Glutamatergic neuron (in vitro differentiated cells): ENCODE measurements around the gene PPP1R14D. TPM values are rescaled to one million over a fixed set of nuclear protein-coding genes. Genes with fewer than 3 reads are reported as not detected.

Source experiments
- DNase-seq: peaks from one replicate; pipeline ENCODE4 v3.0.0; 2022
- H3K27ac Mint-ChIP-seq: one replicate; pipeline ENCODE4 v1.8.0; 2020; ENCODE audit warnings: mild to moderate bottlenecking, mixed read lengths, inconsistent platforms; ENCODE audit not compliant: unreplicated experiment
- H3K27me3 Mint-ChIP-seq: one replicate; pipeline ENCODE4 v1.8.0; 2020; ENCODE audit warnings: mild to moderate bottlenecking, moderate library complexity, mixed read lengths, inconsistent platforms; ENCODE audit not compliant: unreplicated experiment
- H3K36me3 Mint-ChIP-seq: one replicate; pipeline ENCODE4 v1.8.0; 2020; ENCODE audit warnings: mild to moderate bottlenecking, mixed read lengths, inconsistent platforms; ENCODE audit not compliant: unreplicated experiment
- H3K4me1 Mint-ChIP-seq: one replicate; pipeline ENCODE4 v1.8.0; 2020; ENCODE audit warnings: mild to moderate bottlenecking, low read depth, mixed read lengths, inconsistent platforms; ENCODE audit not compliant: unreplicated experiment
- H3K4me3 Mint-ChIP-seq: one replicate; pipeline ENCODE4 v1.8.0; 2020; ENCODE audit warnings: mild to moderate bottlenecking, mixed read lengths, inconsistent platforms; ENCODE audit not compliant: unreplicated experiment
- H3K9me3 Mint-ChIP-seq: one replicate; pipeline ENCODE4 v1.8.0; 2020; ENCODE audit warnings: mild to moderate bottlenecking, moderate library complexity, mixed read lengths, inconsistent platforms; ENCODE audit not compliant: unreplicated experiment
- CTCF ChIP-seq: fragments of 200-600 bp; sonication (generic); IDR thresholded peaks from one replicate; pipeline ENCODE4 v1.5.0; 2021; ENCODE audit not compliant: partially characterized antibody, unreplicated experiment
- total RNA-seq: library from RNA; stranded (reverse); fragmentation: NEBNext Ultra II Directional; extraction: Animal tissue kit (Norgen Biotek cat#: 25700); gene quantifications from one replicate; pipeline ENCODE4 v1.2.1, GENCODE V29; 2021; ENCODE audit not compliant: unreplicated experiment

Gene PPP1R14D
- total RNA-seq, 1 donor from 2014 or later = not detected

DNA sequence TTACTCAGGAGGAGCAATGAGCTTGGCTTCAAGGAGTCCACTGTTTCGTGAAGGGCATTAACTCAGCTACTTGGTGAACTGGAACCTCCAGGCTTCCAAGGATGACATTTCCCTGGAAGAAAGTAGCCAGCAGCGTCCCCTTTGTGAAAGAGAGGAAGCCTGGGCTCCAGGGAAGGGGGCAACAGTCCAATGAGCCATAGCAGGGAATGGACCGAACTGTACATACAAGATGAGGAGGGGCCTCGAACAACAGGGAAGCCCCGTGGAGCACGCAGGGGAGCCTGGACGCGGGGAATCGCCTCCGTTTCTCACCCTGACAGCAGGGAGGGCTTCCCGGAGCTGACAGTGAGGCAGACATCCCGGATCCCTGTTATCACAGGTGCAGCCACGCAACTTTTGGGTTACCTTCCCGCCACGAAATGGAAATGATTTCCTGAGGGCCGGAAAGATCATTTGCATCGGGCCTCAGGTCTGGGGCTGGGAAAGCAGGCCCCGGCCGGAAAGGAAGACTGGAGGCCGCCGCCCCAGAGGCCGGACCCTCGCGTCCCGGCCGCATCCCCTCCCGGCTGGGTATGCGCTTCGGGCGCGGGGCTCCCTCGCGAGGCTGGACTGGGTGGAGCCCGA is 14.9 kb upstream of the PPP1R14D start:
- H3K9me3 Mint-ChIP-seq = peaks cover 3% of the 10 kb centered on the region
- no peak overlapping the region for H3K27ac Mint-ChIP-seq
- H3K4me3 Mint-ChIP-seq = peak overlapping the region; percentile 80
- no peak for TF ChIP-seq CTCF
- peaks cover 12% of the 10 kb centered on the region for H3K4me1 Mint-ChIP-seq
- H3K36me3 Mint-ChIP-seq = no peaks in the 10 kb centered on the region
- H3K27me3 Mint-ChIP-seq = peaks cover 18% of the 10 kb centered on the region
- no peak for DNase-seq

GRCh38 chr15:40841741-40842140 is 13.2 kb upstream of the PPP1R14D start:
- no peaks in the 10 kb centered on the region for H3K36me3 Mint-ChIP-seq
- TF ChIP-seq CTCF = no peak
- no peak overlapping the region for H3K4me3 Mint-ChIP-seq
- no peak for DNase-seq
- H3K9me3 Mint-ChIP-seq = peaks cover 3% of the 10 kb centered on the region
- H3K4me1 Mint-ChIP-seq = peaks cover 4% of the 10 kb centered on the region
- H3K27ac Mint-ChIP-seq = no peak overlapping the region
- H3K27me3 Mint-ChIP-seq = peaks cover 15% of the 10 kb centered on the region

- no peak overlapping the region for H3K27ac Mint-ChIP-seq
- no peaks in the 10 kb centered on the region for H3K9me3 Mint-ChIP-seq
- H3K36me3 Mint-ChIP-seq = no peaks in the 10 kb centered on the region
- H3K4me1 Mint-ChIP-seq = no peaks in the 10 kb centered on the region
- H3K4me3 Mint-ChIP-seq = no peak overlapping the region
- H3K27me3 Mint-ChIP-seq = peaks cover 9% of the 10 kb centered on the region
- DNase-seq = no peak
- no peak for TF ChIP-seq CTCF
Measured at GRCh38 chr15:40838756-40839155, 10.2 kb upstream of the PPP1R14D start.

DNA sequence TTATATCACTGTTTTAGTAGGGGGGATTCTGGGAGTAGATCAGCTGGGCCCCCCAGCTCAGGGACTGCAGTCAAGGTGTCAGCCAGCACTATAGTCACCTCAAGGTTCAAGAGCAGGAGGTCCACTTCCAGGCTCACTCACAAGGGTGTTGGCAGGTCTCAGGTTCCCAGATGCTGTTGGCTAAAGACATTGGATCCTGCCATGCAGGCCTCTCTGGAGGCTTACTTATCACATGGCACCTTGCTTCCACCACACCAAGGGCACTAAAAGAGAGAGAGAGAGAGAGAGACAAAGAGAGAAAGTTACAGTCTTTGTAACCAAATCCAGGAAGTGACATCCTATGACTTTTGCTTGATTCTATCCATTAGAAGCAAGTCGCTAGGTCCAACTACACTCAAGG is 7.5 kb upstream of the PPP1R14D start:
- Mint-ChIP-seq H3K36me3 (no peaks in the 10 kb centered on the region), H3K9me3 (peaks cover 3% of the 10 kb centered on the region), H3K4me3 (no peak overlapping the region), H3K27me3 (peaks cover 3% of the 10 kb centered on the region), H3K4me1 (no peaks in the 10 kb centered on the region), H3K27ac (no peak overlapping the region)
- no peak for TF ChIP-seq CTCF
- DNase-seq = no peak

DNA sequence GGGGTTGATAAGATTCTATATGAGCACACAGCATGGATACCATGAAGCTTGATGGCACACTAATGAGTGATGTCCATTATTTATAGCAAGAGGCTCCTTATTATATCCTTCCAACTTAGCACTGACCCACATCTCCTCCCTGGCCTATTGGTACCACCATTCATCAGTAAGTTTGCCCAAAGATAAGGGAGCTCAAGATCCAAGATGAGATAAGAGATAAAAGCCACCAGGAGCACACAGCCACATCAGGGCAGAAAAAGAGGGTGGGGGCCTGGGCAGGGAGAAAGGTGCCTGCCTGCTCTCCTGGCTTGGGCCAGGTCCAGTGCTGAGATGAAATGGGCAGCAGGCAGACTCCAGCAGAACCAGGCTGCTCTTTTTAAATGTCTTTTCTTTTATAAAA is 4.4 kb upstream of the PPP1R14D start:
- H3K36me3 Mint-ChIP-seq = no peaks in the 10 kb centered on the region
- H3K9me3 Mint-ChIP-seq = peaks cover 3% of the 10 kb centered on the region
- no peaks in the 10 kb centered on the region for H3K4me1 Mint-ChIP-seq
- no peak for DNase-seq
- no peak overlapping the region for H3K27ac Mint-ChIP-seq
- no peak for TF ChIP-seq CTCF
- H3K4me3 Mint-ChIP-seq = no peak overlapping the region
- H3K27me3 Mint-ChIP-seq = peaks cover 3% of the 10 kb centered on the region
